ENCODE results near the gene GALNT1. TPM values are rescaled to one million over a fixed set of nuclear protein-coding genes. Genes with fewer than 3 reads are reported as not detected.

Gene GALNT1
- total and polyA plus RNA-seq, 9 of the 15 experiments (the other 6 are each of a cell fraction or from before 2014, with no cell fraction given): 14.4 to 54.1 (median 36.6) TPM

DNA sequence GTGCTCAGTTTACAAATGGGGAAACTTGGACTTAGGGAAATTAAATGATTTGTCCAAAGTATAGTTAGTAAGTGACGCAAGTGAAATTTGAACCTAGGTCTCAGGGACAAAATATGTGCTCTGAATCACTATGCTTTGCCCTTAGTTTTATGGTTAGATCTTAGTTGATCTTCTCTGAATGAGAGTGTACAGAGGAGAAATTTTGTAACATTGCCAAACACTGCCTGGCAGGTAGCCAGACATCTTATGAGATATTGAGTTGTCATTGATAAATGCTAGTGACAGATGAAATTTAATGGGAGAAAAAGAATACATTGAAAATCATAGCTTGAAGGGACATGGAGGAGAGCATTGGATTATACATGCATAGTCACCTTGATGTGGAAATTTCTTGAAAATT is 91.4 kb downstream of the GALNT1 start:
- Histone ChIP-seq H3K9me3 (replicated peaks; ENCODE audit: control insufficient read depth, insufficient read depth, low read depth, low read length) (no peaks in the 10 kb centered on the region), H3K4me2 (ENCODE audit: insufficient read depth, low read length) (no peak overlapping the region), H2AFZ (ENCODE audit: low read depth, low read length) (no peak overlapping the region), H4K20me1 (replicated peaks; ENCODE audit: control insufficient read depth, insufficient read depth, low read length) (no peaks in the 10 kb centered on the region), H3K79me2 (ENCODE audit: control insufficient read depth, insufficient read depth, low read length) (no peaks in the 10 kb centered on the region), H3K27me3 (ENCODE audit: control insufficient read depth in 2 of 2, insufficient read depth in 2 of 2, low read length in 2 of 2) (no peaks in the 10 kb centered on the region), H3K36me3 (ENCODE audit: control insufficient read depth, insufficient read depth, low read length) (no peaks in the 10 kb centered on the region), H3K27ac (ENCODE audit: extremely low read depth, low read depth, low read length) (no peak overlapping the region), H3K9me1 (ENCODE audit: control insufficient read depth, insufficient read depth, low read length) (no peaks in the 10 kb centered on the region), H3K4me3 (no peak overlapping the region), H3K9ac (ENCODE audit: insufficient read depth in 1 of 2, low read depth in 2 of 2, low read length in 2 of 2) (no peak overlapping the region), H3K4me1 (replicated peaks in 1 of 2; ENCODE audit: control insufficient read depth in 2 of 2, insufficient read depth in 2 of 2, low read length in 2 of 2) (no peaks in the 10 kb centered on the region)
- DNase-seq (ENCODE audit: extremely low read depth in 1 of 4, low spot score in 3 of 4): no peak
- POLR2A ChIA-PET: no interaction called here
- in situ Hi-C loops (cut with MboI): no loop called here
- no peak for ATAC-seq
- CTCF ChIA-PET (ENCODE audit: low intra/inter-chr PET ratio): no interaction called here
- no peak for TF ChIP-seq ZNF224 (CRISPR knock-in tag; IDR thresholded peaks at IDR 0.05)
- TF ChIP-seq RNF2 (IDR thresholded peaks at IDR 0.05): no peak
- TF ChIP-seq, protein P1, sequence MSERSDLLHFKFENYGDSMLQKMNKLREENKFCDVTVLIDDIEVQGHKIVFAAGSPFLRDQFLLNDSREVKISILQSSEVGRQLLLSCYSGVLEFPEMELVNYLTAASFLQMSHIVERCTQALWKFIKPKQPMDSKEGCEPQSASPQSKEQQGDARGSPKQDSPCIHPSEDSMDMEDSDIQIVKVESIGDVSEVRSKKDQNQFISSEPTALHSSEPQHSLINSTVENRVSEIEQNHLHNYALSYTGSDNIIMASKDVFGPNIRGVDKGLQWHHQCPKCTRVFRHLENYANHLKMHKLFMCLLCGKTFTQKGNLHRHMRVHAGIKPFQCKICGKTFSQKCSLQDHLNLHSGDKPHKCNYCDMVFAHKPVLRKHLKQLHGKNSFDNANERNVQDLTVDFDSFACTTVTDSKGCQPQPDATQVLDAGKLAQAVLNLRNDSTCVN (CRISPR knock-in tag; IDR thresholded peaks at IDR 0.05): no peak
- TF ChIP-seq, protein P2, sequence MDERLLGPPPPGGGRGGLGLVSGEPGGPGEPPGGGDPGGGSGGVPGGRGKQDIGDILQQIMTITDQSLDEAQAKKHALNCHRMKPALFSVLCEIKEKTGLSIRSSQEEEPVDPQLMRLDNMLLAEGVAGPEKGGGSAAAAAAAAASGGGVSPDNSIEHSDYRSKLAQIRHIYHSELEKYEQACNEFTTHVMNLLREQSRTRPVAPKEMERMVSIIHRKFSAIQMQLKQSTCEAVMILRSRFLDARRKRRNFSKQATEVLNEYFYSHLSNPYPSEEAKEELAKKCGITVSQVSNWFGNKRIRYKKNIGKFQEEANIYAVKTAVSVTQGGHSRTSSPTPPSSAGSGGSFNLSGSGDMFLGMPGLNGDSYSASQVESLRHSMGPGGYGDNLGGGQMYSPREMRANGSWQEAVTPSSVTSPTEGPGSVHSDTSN (CRISPR knock-in tag; IDR thresholded peaks at IDR 0.05; ENCODE audit: low read depth): no peak
- TF ChIP-seq, protein P2 (tag; conservative IDR thresholded peaks at IDR 0.05; ENCODE audit: low read depth): peak; percentile 75
- no peak for TF ChIP-seq CBFB (CRISPR knock-in tag; IDR thresholded peaks at IDR 0.05)
- peak; percentile 67 for TF ChIP-seq NFIC (IDR thresholded peaks at IDR 0.05)
- peak; percentile 43 for TF ChIP-seq MEIS2 (IDR thresholded peaks at IDR 0.05; ENCODE audit: partially characterized antibody)
- TF ChIP-seq ERF (CRISPR knock-in tag; IDR thresholded peaks at IDR 0.05): no peak
- FAIRE-seq: no peak
- BruUV-seq (replicated peaks): no TSS peak
- intact Hi-C loops (cut with micrococcal nuclease): no loop called here
- WGBS (ENCODE audit: insufficient coverage, low coverage, missing lambda C conversion rate): 74% methylated on average over 1 of the region's 1 CpG

Data from K562 (cell line).